ENCODE results near the gene RIT2.

DNA sequence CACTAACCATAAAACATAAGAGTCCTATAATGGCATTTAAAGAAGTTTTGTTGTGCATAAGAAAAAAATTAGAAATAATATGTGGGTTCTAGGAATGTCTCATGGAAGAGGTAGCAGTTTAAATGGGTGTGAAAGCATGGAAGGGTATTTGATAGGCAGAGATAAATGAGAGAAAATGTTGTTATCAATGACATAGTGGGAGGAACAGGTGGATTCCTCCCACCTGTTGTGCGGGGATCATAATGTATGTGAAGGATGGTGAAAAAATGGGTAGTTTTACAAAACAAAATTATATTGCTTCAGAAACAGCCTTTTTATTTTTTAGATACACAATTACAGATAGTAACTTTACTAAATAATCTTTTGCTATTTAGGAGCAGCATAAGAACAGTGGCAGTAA, 41.7 kb downstream of the RIT2 start:
- TF ChIP-seq, protein P1, sequence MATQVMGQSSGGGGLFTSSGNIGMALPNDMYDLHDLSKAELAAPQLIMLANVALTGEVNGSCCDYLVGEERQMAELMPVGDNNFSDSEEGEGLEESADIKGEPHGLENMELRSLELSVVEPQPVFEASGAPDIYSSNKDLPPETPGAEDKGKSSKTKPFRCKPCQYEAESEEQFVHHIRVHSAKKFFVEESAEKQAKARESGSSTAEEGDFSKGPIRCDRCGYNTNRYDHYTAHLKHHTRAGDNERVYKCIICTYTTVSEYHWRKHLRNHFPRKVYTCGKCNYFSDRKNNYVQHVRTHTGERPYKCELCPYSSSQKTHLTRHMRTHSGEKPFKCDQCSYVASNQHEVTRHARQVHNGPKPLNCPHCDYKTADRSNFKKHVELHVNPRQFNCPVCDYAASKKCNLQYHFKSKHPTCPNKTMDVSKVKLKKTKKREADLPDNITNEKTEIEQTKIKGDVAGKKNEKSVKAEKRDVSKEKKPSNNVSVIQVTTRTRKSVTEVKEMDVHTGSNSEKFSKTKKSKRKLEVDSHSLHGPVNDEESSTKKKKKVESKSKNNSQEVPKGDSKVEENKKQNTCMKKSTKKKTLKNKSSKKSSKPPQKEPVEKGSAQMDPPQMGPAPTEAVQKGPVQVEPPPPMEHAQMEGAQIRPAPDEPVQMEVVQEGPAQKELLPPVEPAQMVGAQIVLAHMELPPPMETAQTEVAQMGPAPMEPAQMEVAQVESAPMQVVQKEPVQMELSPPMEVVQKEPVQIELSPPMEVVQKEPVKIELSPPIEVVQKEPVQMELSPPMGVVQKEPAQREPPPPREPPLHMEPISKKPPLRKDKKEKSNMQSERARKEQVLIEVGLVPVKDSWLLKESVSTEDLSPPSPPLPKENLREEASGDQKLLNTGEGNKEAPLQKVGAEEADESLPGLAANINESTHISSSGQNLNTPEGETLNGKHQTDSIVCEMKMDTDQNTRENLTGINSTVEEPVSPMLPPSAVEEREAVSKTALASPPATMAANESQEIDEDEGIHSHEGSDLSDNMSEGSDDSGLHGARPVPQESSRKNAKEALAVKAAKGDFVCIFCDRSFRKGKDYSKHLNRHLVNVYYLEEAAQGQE (IDR thresholded peaks at IDR 0.05; ENCODE audit: low read depth, low read length): no peak
- TF ChIP-seq, protein P2, sequence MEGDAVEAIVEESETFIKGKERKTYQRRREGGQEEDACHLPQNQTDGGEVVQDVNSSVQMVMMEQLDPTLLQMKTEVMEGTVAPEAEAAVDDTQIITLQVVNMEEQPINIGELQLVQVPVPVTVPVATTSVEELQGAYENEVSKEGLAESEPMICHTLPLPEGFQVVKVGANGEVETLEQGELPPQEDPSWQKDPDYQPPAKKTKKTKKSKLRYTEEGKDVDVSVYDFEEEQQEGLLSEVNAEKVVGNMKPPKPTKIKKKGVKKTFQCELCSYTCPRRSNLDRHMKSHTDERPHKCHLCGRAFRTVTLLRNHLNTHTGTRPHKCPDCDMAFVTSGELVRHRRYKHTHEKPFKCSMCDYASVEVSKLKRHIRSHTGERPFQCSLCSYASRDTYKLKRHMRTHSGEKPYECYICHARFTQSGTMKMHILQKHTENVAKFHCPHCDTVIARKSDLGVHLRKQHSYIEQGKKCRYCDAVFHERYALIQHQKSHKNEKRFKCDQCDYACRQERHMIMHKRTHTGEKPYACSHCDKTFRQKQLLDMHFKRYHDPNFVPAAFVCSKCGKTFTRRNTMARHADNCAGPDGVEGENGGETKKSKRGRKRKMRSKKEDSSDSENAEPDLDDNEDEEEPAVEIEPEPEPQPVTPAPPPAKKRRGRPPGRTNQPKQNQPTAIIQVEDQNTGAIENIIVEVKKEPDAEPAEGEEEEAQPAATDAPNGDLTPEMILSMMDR (IDR thresholded peaks at IDR 0.05): no peak
- TF ChIP-seq POLR2AphosphoS5 (IDR thresholded peaks at IDR 0.05; ENCODE audit: low read depth, low read length) (no peak), EP300 (IDR thresholded peaks at IDR 0.05; ENCODE audit: borderline replicate concordance in 1 of 2, low read depth in 1 of 2, low read length in 1 of 2) (no peak), RAD21 (IDR thresholded peaks at IDR 0.05; ENCODE audit: low read length) (no peak)
- TF ChIP-seq, protein P3, sequence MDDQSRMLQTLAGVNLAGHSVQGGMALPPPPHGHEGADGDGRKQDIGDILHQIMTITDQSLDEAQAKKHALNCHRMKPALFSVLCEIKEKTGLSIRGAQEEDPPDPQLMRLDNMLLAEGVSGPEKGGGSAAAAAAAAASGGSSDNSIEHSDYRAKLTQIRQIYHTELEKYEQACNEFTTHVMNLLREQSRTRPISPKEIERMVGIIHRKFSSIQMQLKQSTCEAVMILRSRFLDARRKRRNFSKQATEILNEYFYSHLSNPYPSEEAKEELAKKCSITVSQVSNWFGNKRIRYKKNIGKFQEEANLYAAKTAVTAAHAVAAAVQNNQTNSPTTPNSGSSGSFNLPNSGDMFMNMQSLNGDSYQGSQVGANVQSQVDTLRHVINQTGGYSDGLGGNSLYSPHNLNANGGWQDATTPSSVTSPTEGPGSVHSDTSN (IDR thresholded peaks at IDR 0.05): no peak
